ENCODE measurements around the gene ACSS2. TPM values are rescaled to one million over a fixed set of nuclear protein-coding genes. Genes with fewer than 3 reads are reported as not detected.

ACSS2 gene
- total and polyA plus RNA-seq, 2 of the 8 experiments (the other 6 are each of a cell fraction or from before 2014, with no cell fraction given): 17.7 to 24.2 TPM

GRCh38 chr20:34874094-34874654 lies 2.2 kb upstream of the ACSS2 start:
- peaks cover 0 to 10% (median 5%) of the 10 kb centered on the region in 4 experiments; a peak in 4 of 7 replicates for H3K4me1 ChIP-seq (replicated peaks in 1 of 4; ENCODE audit: control insufficient read depth in 3 of 4, insufficient read depth in 4 of 4, low read length in 3 of 4)
- no peak overlapping the region for H3K14ac ChIP-seq (ENCODE audit: insufficient read length)
- WGBS, 2 experiments (ENCODE audit: extremely low coverage in 1 of 2, insufficient coverage in 1 of 2, insufficient read length in 1 of 2, insufficient replicate concordance in 2 of 2, low coverage in 1 of 2, low lambda C conversion rate in 2 of 2, missing lambda C conversion rate in 1 of 2): 21% methylated on average over 2 of the region's 2 CpGs; no CpG with 5 or more reads in 1 of the 2 experiments
- no peak overlapping the region for H4K8ac ChIP-seq (ENCODE audit: extremely low read depth, insufficient read depth, low read length)
- CTCF ChIA-PET (ENCODE audit: partially characterized antibody): interaction anchor here (0.5 to 6.6 kb wide), 38 partner anchors 9 to 434 kb away, joined by 3 to 64 read pairs (median 4); partner anchors contain the start of genes GSS and MYH7B
- H3K4me2 ChIP-seq (ENCODE audit: insufficient read depth in 1 of 2, low read depth in 2 of 2, low read length in 2 of 2): no peak overlapping the region; a peak in 1 of 4 replicates
- H4K91ac ChIP-seq (replicated peaks; ENCODE audit: insufficient read length, low read length): no peak overlapping the region
- no peak overlapping the region for H3K18ac ChIP-seq (ENCODE audit: extremely low read depth, low read length)
- H4K5ac ChIP-seq (ENCODE audit: insufficient read length, low read depth, low read length): no peak overlapping the region
- 0 out of 2 replicates have a peak overlapping the region, but pooled peaks have one; percentile 82 for H2BK12ac ChIP-seq (ENCODE audit: low read depth, low read length)
- no peak overlapping the region for H2AFZ ChIP-seq (ENCODE audit: low read length)
- no peak overlapping the region for H3K56ac ChIP-seq (replicated peaks; ENCODE audit: insufficient read length, low read depth, low read length)
- 0 out of 2 replicates have a peak overlapping the region, but pooled peaks have one; percentile 60 for H2BK5ac ChIP-seq (ENCODE audit: low read depth, low read length)
- H3K27me3 ChIP-seq (replicated peaks in 1 of 4; ENCODE audit: control insufficient read depth in 3 of 4, extremely low read depth in 1 of 4, insufficient read depth in 3 of 4, low read length in 3 of 4): peaks cover 0 to 17% (median 13%) of the 10 kb centered on the region in 4 experiments; a peak in 6 of 7 replicates
- DNase-seq (ENCODE audit: low read depth in 1 of 2, low spot score in 2 of 2): peak in 1 of 2 experiments; percentile 82
- no peak overlapping the region for H2BK15ac ChIP-seq (ENCODE audit: low read length)
- peak overlapping the region; percentile 36 for H2BK120ac ChIP-seq (replicated peaks; ENCODE audit: low read depth, low read length)
- peak; percentile 78 for FAIRE-seq
- POLR2A ChIA-PET (ENCODE audit: partially characterized antibody): interaction anchor here (1.0 to 2.2 kb wide), 3 partner anchors 31 to 392 kb away, joined by 3 to 8 read pairs (median 4); partner anchors contain the start of genes GSS and MYH7B
- H3K23me2 ChIP-seq (ENCODE audit: low read depth, low read length): peaks cover 14% of the 10 kb centered on the region
- H3K27ac ChIP-seq (ENCODE audit: low read depth, low read length): no peak overlapping the region
- H3K4ac ChIP-seq (replicated peaks; ENCODE audit: insufficient read length, low read depth, low read length): no peak overlapping the region
- H3K4me3 ChIP-seq (ENCODE audit: extremely low read depth in 1 of 4, insufficient read depth in 2 of 4, low read depth in 3 of 4, low read length in 4 of 4): no peak overlapping the region
- peaks cover 0 to 2% of the 10 kb centered on the region in 2 experiments for H4K20me1 ChIP-seq (replicated peaks in 1 of 2; ENCODE audit: control insufficient read depth in 1 of 2, insufficient read depth in 2 of 2, low read length in 2 of 2)
- no peak overlapping the region for H3K23ac ChIP-seq (ENCODE audit: insufficient read length)
- peaks cover 0 to 11% of the 10 kb centered on the region in 2 experiments; a peak in 1 of 4 replicates for H3K79me2 ChIP-seq (ENCODE audit: control insufficient read depth in 1 of 2, insufficient read depth in 2 of 2, low read length in 2 of 2)
- TF ChIP-seq RAD21 (IDR thresholded peaks at IDR 0.05 in 1 of 2, conservative IDR thresholded peaks at IDR 0.05 in 1 of 2; ENCODE audit: low read depth in 2 of 2, low read length in 2 of 2) (peak; percentile 92 to 96), SIN3A (conservative IDR thresholded peaks at IDR 0.05 in 1 of 2, IDR thresholded peaks at IDR 0.05 in 1 of 2; ENCODE audit: low read depth in 1 of 2, low read length in 2 of 2) (peak in 1 of 2 experiments; percentile 51; a peak in 1 of 4 replicates), NANOG (IDR thresholded peaks at IDR 0.05; ENCODE audit: insufficient read depth, low read depth, low read length, poor library complexity, severe bottlenecking) (no peak), CTCF (IDR thresholded peaks at IDR 0.05; ENCODE audit: control extremely low read depth in 1 of 3, insufficient read depth in 1 of 3, low read depth in 1 of 3, low read length in 3 of 3) (peak; percentile 61 to 92 (median 89))
- no peaks in the 10 kb centered on the region for H3K9me3 ChIP-seq (ENCODE audit: insufficient read depth in 2 of 2, low read depth in 1 of 2, low read length in 1 of 2)
- H3K79me1 ChIP-seq (ENCODE audit: low read depth, low read length): no peaks in the 10 kb centered on the region; the same call in 1 of the 2 replicates
- H2BK20ac ChIP-seq (ENCODE audit: low read length): no peak overlapping the region
- peaks cover 0 to 2% (median 0%) of the 10 kb centered on the region in 4 experiments; a peak in 1 of 8 replicates for H3K36me3 ChIP-seq (ENCODE audit: control insufficient read depth in 2 of 4, insufficient read depth in 4 of 4, low read length in 3 of 4)
- H3K9ac ChIP-seq (replicated peaks in 1 of 4; ENCODE audit: extremely low read depth in 1 of 4, low read depth in 3 of 4, low read length in 3 of 4): no peak overlapping the region
- no peak overlapping the region for H2AK5ac ChIP-seq (ENCODE audit: low read depth, low read length)
